AG04450 (cell line): ENCODE data around the gene ATP2C1. TPM values are rescaled to one million over a fixed set of nuclear protein-coding genes. Genes with fewer than 3 reads are reported as not detected.

ENCODE experiments used
- CTCF ChIA-PET: fragments of 300-600, 350-600 bp; formaldehyde crosslinking; extraction: SDS; loops from one replicate; lab custom pipeline; 2022; ENCODE audit warnings: antibody characterized with exemption, inconsistent platforms; lab: Charles Lee
- POLR2A ChIA-PET: fragments of 350-600 bp; formaldehyde crosslinking; extraction: SDS; loops from one replicate; lab custom pipeline; 2021; ENCODE audit warnings: antibody characterized with exemption, inconsistent platforms; lab: Yijun Ruan, JAX
- DNase-seq: peaks from one replicate; pipeline ENCODE4 v3.0.0-alpha.2; 2011; ENCODE audit warnings: low read depth, low spot score
- H3K27ac ChIP-seq: one replicate; pipeline ENCODE4 v1.5.1; 2012; ENCODE audit warnings: low read depth, low read length, control low read depth
- H3K27me3 ChIP-seq: one replicate; pipeline ENCODE4 v1.6.0; 2012; ENCODE audit warnings: low read length; ENCODE audit not compliant: control insufficient read depth, insufficient read depth
- H3K4me3 ChIP-seq: 2 replicates; pipeline ENCODE4 v1.5.1; 2011; ENCODE audit warnings: mild to moderate bottlenecking, low read depth, low read length, control low read depth
- H3K9me3 ChIP-seq: 2 replicates; pipeline ENCODE4 v1.5.1; 2012; ENCODE audit warnings: low read length; ENCODE audit not compliant: control insufficient read depth, insufficient read depth
- polyA plus RNA-seq: library from polyadenylated mRNA; depleted of rRNA; stranded (reverse); fragments of >200 nt; gene quantifications from 2 replicates; pipeline ENCODE4 v1.2.3, GENCODE V29; 2011
- TF ChIP-seq, protein P1 (sequence below): IDR thresholded peaks from 2 replicates; pipeline ENCODE4 v1.5.1; 2011; ENCODE audit warnings: low read depth, low read length, control low read depth, inconsistent platforms

Gene ATP2C1
- polyA plus RNA-seq, 1 experiment, result 103 TPM

DNA sequence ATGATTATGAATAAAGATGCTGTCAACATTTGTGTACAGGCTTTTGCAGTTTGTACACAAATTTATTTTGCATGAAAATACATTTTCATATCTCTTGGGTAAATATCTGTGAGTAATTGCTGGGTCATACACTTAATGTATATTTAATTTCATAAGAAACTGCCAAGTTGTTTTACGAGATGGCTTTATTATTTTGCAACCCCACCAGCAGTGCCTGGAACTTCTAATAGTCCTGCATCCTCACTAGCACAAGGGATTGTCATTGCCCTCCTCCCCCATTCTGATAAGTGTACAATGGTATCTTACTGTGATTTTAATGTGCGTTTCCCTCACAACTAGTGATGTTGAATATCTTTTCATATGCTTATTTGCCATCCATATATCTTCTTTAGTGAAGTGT lies 87.6 kb downstream of the ATP2C1 start:
- Histone ChIP-seq H3K9me3 (no peaks in the 10 kb centered on the region), H3K4me3 (no peak overlapping the region), H3K27me3 (no peaks in the 10 kb centered on the region), H3K27ac (no peak overlapping the region)
- no peak for DNase-seq
- CTCF ChIA-PET, result no interaction called here
- TF ChIP-seq, protein P1, sequence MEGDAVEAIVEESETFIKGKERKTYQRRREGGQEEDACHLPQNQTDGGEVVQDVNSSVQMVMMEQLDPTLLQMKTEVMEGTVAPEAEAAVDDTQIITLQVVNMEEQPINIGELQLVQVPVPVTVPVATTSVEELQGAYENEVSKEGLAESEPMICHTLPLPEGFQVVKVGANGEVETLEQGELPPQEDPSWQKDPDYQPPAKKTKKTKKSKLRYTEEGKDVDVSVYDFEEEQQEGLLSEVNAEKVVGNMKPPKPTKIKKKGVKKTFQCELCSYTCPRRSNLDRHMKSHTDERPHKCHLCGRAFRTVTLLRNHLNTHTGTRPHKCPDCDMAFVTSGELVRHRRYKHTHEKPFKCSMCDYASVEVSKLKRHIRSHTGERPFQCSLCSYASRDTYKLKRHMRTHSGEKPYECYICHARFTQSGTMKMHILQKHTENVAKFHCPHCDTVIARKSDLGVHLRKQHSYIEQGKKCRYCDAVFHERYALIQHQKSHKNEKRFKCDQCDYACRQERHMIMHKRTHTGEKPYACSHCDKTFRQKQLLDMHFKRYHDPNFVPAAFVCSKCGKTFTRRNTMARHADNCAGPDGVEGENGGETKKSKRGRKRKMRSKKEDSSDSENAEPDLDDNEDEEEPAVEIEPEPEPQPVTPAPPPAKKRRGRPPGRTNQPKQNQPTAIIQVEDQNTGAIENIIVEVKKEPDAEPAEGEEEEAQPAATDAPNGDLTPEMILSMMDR, result no peak
- POLR2A ChIA-PET, result no interaction called here

DNA sequence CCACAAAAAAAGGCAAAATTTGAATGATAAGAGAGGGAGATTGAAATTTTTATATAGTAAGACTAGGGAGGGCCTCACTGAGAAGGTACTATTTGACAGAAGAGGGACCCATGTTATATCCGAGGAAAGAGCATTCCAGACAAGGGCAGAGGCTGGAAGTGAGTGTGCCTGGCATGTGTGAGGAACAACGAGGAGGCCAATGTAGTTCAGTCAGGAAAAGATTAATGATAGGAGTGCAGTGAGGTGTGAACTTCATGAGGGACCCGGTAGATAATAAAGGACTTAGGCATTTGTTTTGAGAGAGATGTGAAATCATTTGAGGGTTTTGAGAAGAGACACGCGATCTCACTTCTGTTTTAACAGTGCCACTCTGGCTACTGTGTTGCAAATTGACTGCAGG lies 96.4 kb downstream of the ATP2C1 start:
- TF ChIP-seq, protein P1, result no peak
- POLR2A ChIA-PET, result no interaction called here
- no peaks in the 10 kb centered on the region for H3K27me3 ChIP-seq
- H3K9me3 ChIP-seq, result no peaks in the 10 kb centered on the region
- H3K27ac ChIP-seq, result no peak overlapping the region
- DNase-seq, result no peak
- H3K4me3 ChIP-seq, result no peak overlapping the region
- CTCF ChIA-PET, result no interaction called here

DNA sequence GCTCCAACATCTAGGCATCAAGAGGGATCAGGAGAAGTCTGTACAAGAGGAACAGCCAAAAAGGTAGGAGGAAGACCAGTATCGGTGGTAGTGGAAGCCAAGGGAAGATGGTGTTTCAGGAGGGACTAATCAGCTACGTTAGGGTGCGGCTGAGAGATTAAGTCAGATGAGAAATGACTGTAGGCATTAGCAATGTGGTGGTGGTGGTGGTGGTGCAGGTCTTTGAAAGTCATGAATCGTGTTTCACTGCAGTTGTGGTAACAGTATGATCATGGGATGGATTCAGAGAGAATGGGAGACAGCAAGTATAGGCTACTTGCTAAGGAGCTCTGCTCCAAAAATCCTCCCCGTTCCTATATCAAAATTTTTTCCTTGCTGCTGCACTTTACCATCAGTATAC lies 97.2 kb downstream of the ATP2C1 start:
- POLR2A ChIA-PET, result no interaction called here
- no peak overlapping the region for H3K4me3 ChIP-seq
- no peaks in the 10 kb centered on the region for H3K9me3 ChIP-seq
- H3K27ac ChIP-seq, result no peak overlapping the region
- CTCF ChIA-PET, result no interaction called here
- H3K27me3 ChIP-seq, result no peaks in the 10 kb centered on the region
- no peak for DNase-seq
- TF ChIP-seq, protein P1, result no peak

DNA sequence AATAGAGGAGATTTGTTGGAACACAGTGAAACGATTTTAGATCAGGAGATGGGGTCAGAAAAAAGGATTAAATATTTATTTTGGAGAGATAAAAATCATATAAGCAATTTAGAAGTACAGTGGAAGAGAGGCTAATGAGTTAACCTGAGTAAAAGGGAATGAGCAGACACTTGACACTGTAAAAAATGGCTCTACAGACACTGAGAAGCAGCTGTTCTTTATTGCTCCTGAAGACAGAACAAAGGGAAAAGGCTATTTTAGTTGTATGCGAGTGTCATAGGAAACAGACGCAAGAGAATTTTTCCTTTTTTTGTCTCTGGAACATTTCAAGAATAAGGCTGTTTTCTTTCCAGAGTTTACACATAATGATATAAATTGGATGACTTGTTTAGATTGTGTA lies 98.5 kb downstream of the ATP2C1 start:
- ChIA-PET CTCF (no interaction called here), POLR2A (no interaction called here)
- H3K9me3 ChIP-seq, result no peaks in the 10 kb centered on the region
- TF ChIP-seq, protein P1, result no peak
- H3K4me3 ChIP-seq, result no peak overlapping the region
- H3K27ac ChIP-seq, result no peak overlapping the region
- no peak for DNase-seq
- no peaks in the 10 kb centered on the region for H3K27me3 ChIP-seq

DNA sequence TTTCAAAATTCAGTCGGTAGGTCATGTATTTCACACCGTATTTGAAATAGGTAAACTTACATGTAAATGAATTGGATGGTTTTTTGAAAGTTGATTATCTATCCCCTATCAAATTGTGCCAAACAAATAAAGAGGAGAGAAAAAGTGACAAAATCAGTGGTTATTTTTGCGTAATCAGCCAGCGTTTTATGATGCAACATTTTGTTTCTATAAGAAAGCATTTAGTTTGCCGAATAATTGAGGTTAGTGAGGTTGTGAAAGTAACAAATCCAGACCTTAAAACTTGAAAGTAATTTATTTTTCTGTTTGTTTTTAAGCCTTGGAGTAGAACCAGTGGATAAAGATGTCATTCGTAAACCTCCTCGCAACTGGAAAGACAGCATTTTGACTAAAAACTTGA lies 103.4 kb downstream of the ATP2C1 start:
- Histone ChIP-seq H3K27ac (no peak overlapping the region), H3K9me3 (no peaks in the 10 kb centered on the region), H3K27me3 (no peaks in the 10 kb centered on the region), H3K4me3 (no peak overlapping the region)
- TF ChIP-seq, protein P1, result no peak
- no peak for DNase-seq
- CTCF ChIA-PET, result no interaction called here
- POLR2A ChIA-PET, result interaction anchor here (1.5 kb wide), 1 partner anchor 103 kb away, joined by 3 read pairs; the partner anchor contains the start of gene ATP2C1
